ENCODE data around the gene FUT4.
"Not testable (repeated sequence)": the region's sequence is repeated elsewhere in the genome, so short reads cannot be mapped to it uniquely, and the experiment has no call there.

Gene FUT4

GRCh38 chr11:94533206-94533605, 10.5 kb upstream of the FUT4 start:
- DNase-seq (ENCODE audit: low spot score) = no peak

GRCh38 chr11:94533696-94534630, 9.8 kb upstream of the FUT4 start:
- no peak for DNase-seq (ENCODE audit: low spot score)

GRCh38 chr11:94536386-94536785, 7.3 kb upstream of the FUT4 start:
- DNase-seq (ENCODE audit: low spot score) = no peak

- DNase-seq (ENCODE audit: low spot score) = no peak
Observed at GRCh38 chr11:94537031-94537600, 6.6 kb upstream of the FUT4 start.

- DNase-seq (ENCODE audit: low spot score) = no peak
Observed at GRCh38 chr11:94539420-94539819, 4.3 kb upstream of the FUT4 start.

- no peak for DNase-seq (ENCODE audit: low spot score)
Observed at GRCh38 chr11:94544646-94545263, 1.0 kb downstream of the FUT4 start.

GRCh38 chr11:94545264-94546161, 1.8 kb downstream of the FUT4 start:
- no peak for DNase-seq (ENCODE audit: low spot score)

GRCh38 chr11:94546162-94546470, 2.4 kb downstream of the FUT4 start:
- no peak for DNase-seq (ENCODE audit: low spot score)

- no peak for DNase-seq (ENCODE audit: low spot score)
Observed at GRCh38 chr11:94546886-94547285, 3.2 kb downstream of the FUT4 start.

- no peak for DNase-seq (ENCODE audit: low spot score)
Observed at GRCh38 chr11:94549146-94549545, 5.4 kb downstream of the FUT4 start.

GRCh38 chr11:94550513-94550912, 6.8 kb downstream of the FUT4 start:
- no peak for DNase-seq (ENCODE audit: low spot score)

- peak; percentile 29 for DNase-seq (ENCODE audit: low spot score)
Observed at GRCh38 chr11:94553938-94554337, 10.2 kb downstream of the FUT4 start.

- DNase-seq (ENCODE audit: low spot score) = not testable (repeated sequence)
Observed at GRCh38 chr11:94555752-94556329, 12.1 kb downstream of the FUT4 start.

GRCh38 chr11:94557421-94557820, 13.7 kb downstream of the FUT4 start:
- no peak for DNase-seq (ENCODE audit: low spot score)

- no peak for DNase-seq (ENCODE audit: low spot score)
Observed at GRCh38 chr11:94557992-94558391, 14.3 kb downstream of the FUT4 start.

GRCh38 chr11:94558468-94558867, 14.7 kb downstream of the FUT4 start:
- no peak for DNase-seq (ENCODE audit: low spot score)

- DNase-seq (ENCODE audit: low spot score) = no peak
Observed at GRCh38 chr11:94558932-94559331, 15.2 kb downstream of the FUT4 start.

GRCh38 chr11:94559361-94559760, 15.6 kb downstream of the FUT4 start:
- DNase-seq (ENCODE audit: low spot score) = no peak

GRCh38 chr11:94560834-94561233, 17.1 kb downstream of the FUT4 start:
- DNase-seq (ENCODE audit: low spot score) = no peak

GRCh38 chr11:94563176-94563847, 19.6 kb downstream of the FUT4 start:
- DNase-seq (ENCODE audit: low spot score) = no peak
